HG02852 (cell line): ENCODE data around the gene CTNNA1.
"Not testable (repeated sequence)": the region's sequence is repeated elsewhere in the genome, so short reads cannot be mapped to it uniquely, and the experiment has no call there.

ENCODE experiments used
- ATAC-seq: cut with Tn5 transposase; IDR thresholded peaks from one replicate; pipeline ENCODE4 v1.9.1; 2021; ENCODE audit warnings: mild to moderate bottlenecking, moderate library complexity; ENCODE audit not compliant: unreplicated experiment

The CTNNA1 gene

GRCh38 chr5:138752951-138753793, at the start of gene CTNNA1:
TSS of gene CTNNA1 (plus strand) at chr5:138753425. CDS start at chr5:138781925, 28,500 bp downstream.
- ATAC-seq, result peak; percentile 45

- not testable (repeated sequence) for ATAC-seq
These were observed 49.4 kb upstream of the CTNNA1 start for GRCh38 chr5:138703777-138704176.

DNA sequence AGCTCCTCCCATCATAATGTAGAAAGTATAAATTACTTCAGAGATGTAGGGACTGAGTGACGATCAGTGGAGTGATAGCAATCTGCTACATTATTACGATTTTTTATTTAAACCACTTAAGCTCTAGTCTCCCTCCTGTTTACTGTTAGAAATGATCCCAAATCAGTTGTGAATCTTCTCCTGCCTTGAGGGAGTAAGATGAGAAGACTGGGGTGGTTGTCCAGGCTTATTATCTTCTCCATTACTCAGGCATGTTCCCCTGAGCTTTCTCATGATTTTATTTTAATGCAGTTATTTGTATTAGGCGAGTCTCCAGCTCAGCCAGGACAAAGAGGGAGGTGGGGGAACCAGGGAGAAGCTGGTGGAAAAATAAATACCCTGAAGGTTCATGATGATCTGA, 48.2 kb upstream of the CTNNA1 start:
- no peak for ATAC-seq

DNA sequence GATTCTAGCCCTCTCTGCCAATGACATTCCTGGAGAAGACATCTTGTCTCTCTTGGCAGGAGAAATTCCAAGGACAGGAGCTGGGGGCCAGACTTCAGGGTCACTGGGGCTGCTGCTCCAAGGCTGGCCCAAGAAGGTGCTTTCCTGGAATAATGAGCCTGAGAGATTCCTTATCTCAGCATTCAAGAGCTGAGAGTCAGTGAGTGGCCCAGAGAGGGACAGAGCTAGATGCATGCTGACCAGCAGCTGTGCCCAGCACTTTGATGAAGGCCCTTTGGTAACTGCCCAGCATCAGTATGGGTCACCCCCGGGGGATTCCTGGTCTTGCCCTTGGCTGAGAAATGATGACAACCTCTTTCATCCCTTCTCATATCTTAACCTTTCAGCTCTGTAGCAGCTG, 47.7 kb upstream of the CTNNA1 start:
- ATAC-seq, result no peak

GRCh38 chr5:138706655-138707480, 46.4 kb upstream of the CTNNA1 start:
- ATAC-seq, result no peak

DNA sequence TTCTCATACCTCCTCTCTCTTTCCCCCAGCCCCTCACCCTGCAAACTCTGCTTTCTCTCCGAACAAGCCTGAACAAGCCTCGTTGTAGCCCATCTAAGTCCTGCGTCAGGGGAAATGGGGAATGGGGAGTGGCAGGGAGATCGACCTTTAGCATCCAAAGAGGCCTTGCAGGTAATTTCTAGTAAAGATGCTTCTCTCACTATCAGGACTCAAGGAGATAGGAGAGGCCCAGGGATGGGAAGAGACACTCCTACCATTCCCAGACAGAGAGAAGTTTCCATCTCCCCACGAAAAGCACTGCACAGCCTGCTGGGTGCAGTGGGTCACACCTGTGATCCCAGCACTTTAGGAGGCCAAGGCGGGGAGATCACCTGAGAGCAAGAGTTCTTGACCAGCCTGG, 44.4 kb upstream of the CTNNA1 start:
- no peak for ATAC-seq

GRCh38 chr5:138709202-138709601, 44.0 kb upstream of the CTNNA1 start:
- ATAC-seq, result no peak

GRCh38 chr5:138711087-138711486, 42.1 kb upstream of the CTNNA1 start:
- no peak for ATAC-seq

- ATAC-seq, result no peak
These were observed 41.4 kb upstream of the CTNNA1 start for GRCh38 chr5:138711811-138712210.

DNA sequence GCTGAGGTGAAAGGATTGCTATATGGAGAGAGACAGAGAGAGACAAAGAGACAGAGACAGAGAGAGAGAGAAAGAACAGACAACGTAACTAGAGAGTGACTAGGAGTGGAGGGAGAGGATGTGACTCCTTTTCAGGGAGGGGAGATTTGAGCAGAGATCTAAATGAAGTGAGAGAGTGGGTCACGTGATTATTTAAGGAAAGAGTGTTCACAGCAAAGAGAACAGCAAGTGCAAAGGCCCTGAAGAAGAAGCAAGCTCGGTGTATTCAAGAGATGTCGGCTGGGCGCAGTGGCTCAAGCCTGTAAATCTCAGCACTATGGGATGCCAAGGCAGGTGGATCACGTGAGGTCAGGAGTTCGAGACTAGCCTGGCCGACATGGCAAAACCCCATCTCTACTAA, 40.9 kb upstream of the CTNNA1 start:
- ATAC-seq, result no peak

DNA sequence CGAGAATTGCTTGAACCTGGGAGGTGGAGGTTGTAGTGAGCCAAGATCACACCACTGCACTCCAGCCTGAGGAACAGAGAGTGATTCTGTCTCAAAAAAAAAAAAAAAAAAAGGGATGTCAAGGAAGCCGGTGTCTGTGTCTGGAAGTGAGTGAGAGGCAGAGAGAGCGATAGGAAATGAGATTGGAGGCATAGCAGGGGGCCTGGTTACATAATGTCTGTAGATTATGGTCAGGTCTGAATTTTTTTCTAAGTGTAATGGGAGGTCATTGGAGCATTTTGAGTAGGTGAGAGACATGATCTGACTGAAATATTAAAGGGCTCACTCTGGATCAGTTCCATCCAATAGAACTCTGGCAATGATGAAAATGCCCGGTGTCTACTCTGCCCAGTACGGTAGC, 40.4 kb upstream of the CTNNA1 start:
- ATAC-seq, result no peak

- no peak for ATAC-seq
These were observed 40.0 kb upstream of the CTNNA1 start for GRCh38 chr5:138713247-138713646.

DNA sequence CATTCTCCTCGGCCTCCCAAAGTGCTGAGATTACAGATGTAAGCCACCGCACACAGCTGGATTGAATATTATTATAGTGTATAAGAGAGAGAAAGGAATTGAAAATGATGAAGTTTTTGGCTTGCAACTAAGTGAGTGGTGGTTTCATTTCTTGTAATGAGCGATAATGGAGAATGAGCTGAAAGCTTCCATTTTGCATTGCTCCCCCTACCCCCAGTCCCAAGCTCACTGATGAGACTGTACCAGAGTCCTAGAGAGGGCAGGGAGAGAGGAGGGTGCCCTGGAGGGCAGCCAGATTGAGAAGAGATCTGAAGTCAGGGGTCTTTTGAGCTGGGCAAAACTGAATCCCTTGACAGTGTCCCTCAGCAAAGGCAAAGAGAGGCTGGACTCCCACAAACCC, 38.5 kb upstream of the CTNNA1 start:
- ATAC-seq, result no peak

DNA sequence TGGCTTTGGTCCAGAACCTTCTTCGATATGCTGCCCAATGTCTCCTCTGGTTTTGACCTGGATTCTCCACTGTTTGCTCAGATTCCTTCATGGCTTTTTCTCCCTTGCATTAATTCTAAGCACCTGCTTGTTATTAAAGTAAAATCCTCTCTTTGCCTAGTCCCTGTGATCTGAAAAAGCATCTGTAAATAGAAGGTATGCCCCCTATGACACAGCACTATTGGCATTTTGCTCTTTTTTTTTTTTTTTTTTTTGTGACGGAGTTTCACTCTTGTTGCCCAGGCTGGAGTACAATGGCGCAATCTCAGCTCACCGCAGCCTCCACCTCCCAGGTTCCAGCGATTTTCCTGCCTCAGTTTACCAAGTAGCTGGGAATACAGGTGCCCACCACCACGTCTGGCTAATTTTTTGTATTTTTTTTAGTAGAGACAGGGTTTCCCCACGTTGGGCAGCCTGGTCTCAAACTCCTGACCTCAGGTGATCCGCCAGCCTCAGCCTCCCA, 37.2 kb upstream of the CTNNA1 start:
- not testable (repeated sequence) for ATAC-seq

DNA sequence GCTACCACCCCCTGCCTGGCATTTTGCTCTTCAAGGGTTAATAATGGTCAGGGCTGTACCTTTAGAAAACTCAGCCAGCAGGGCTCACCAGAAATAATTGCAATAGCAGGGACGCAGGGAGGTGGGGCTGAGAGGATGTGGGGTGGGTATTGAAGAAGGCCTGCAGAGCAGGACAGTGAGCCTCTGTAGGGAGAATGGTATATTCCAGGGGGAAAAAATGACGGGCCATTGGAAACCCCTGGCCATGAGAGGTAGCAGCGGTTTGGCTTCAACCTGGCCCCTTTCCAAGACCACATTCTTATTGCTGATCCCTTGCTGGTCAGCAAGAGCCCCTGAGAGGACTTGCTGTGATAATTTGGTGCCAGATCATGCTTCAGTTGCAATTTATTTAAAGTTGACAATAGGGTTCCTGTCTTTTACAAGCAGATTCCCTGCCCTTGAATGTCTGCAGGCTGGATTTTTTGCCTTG, 36.7 kb upstream of the CTNNA1 start:
- ATAC-seq, result no peak

DNA sequence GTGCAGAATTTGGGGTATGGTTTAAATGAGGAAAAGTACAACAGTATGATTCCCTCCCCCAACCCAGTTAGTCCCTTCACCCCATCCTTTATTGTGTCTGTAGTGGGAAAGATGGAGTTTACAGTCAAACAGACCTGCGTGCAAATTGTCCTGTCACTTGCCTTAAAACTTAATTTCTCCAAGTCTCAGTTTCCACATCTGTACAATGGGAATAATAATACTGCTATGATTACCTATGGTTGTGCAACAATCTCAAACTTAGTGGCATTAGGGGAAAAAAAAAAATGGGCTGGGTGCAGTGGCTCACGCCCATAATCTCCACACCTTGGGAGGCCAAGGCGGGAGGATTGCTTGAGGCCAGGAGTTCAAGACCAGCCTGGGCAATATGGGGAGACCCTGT, 35.8 kb upstream of the CTNNA1 start:
- ATAC-seq, result no peak

- no peak for ATAC-seq
These were observed 33.4 kb upstream of the CTNNA1 start for GRCh38 chr5:138719811-138720210.

DNA sequence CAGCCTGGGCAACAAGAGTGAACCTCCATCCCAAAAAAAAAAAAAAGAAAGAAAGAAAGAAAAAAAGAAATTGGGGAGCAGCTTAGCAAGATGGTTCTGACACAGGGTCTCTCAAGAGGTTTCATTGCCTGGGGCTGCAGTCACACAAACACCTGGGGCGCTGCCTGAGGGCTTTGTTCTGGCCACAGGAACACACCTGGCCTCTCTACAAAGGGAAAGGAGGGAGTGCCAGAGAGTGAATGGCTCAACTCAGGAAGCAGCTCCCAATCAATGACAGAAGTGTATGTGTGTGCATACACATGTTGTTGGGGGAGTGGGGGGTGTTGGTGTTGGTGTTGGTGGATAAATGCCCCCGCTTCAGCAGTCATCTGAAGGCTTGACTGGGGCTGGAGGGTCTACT, 32.4 kb upstream of the CTNNA1 start:
- ATAC-seq, result no peak

DNA sequence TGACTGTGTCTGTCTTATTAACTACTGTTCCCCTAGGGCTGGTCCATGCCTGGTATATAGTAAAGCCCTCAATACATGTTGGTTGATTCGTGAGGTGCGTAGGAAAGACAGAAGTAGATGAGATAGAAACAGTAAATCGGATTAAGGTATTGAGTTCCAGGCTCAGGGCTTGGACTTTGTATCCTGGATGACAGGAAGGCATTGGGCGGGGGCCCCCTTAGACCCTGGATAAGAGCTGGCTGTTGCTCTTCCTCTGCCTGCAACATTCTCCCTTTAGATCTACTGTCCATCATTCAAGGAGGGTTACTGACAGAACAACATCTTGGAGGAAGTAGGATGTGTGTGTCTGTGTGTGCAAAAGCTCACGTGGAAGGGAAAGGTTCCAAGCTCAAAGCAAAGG, 31.2 kb upstream of the CTNNA1 start:
- ATAC-seq, result no peak

DNA sequence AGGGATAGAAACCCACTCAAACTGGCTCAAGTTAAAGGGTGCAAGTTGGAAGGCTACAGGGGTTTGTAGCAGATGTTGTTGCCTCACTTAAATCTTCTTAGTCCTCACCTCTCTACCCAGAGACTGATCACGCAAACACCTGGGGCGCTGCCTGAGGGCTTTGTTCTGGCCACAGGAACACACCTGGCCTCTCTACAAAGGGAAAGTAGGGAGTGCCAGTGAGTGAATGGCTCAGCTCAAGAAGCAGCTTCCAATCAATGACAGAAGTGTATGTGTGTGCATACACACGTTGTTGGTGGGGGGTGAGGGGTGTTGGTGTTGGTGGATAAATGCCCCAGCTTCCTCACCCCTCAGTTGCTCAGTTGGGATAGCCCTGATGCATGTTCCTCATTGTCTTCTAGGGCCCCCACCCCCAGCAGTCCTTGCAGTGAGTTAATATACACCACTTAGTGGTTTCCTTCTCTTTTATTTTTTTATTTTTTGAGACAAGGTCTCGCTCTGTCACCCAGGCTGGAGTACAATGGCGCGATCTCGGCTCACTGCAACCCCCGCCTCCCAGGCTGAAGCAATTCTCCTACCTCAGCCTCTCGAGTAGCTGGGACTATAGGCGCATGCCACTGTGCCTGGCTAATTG, 30.6 kb upstream of the CTNNA1 start:
- ATAC-seq, result no peak

DNA sequence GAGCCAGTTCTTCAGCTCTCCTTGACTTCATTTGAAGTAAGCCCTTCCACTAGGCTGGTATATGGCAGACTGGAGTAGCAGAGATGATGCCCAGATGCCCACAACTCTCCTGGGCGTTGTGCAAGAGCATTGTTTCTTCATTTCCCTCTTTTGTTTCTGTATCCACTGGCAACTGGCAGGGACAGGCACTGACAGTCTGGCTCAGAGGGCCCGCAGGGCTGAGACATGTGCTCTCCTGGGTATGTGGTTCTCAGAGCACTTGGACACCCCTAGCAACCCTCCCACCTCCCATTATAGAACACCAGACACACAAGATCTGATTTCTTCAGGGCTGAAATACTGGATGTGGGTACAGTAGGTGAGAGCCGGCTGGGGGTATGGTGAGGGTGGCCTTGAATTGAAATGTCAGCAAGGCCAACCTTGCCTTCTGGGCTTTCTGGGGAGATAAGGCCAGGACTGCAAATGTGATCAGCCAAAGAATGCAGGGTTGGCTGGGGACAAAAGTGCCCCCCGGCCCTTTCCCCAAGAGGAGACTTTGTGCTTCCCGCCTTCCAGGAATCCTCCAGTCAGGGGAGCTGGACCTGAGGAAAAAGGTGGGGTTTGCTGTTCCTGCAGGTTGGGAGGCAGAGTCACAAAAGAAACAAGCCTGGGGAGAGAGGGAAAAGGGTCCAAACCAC, 28.6 kb upstream of the CTNNA1 start:
- ATAC-seq, result no peak
